Measurements from ENCODE around the gene PON3.

GRCh38 chr7:95412075-95412474, 15.9 kb upstream of the PON3 start:
- TF ChIP-seq CTCF (IDR thresholded peaks at IDR 0.05): no peak
- no peak for TF ChIP-seq POLR2A (IDR thresholded peaks at IDR 0.05)
